H1 (cell line): Measurements from ENCODE around the gene KIAA0586. TPM values are rescaled to one million over a fixed set of nuclear protein-coding genes. Genes with fewer than 3 reads are reported as not detected.

Source experiments
- CTCF ChIA-PET: fragments of 300-600 bp; sonication (Branson Sonifier 250); formaldehyde crosslinking; loops from one replicate; lab custom pipeline; 2021; ENCODE audit not compliant: partially characterized antibody; lab: Charles Lee
- POLR2A ChIA-PET: fragments of 300-600 bp; sonication (Branson Sonifier 250); formaldehyde crosslinking; loops from one replicate; lab custom pipeline; 2021; ENCODE audit warnings: inconsistent platforms; ENCODE audit not compliant: partially characterized antibody; lab: Charles Lee
- DNase-seq, 2 experiments: peaks; one replicate each; pipeline versions ENCODE4 v3.0.0 to v3.0.0-alpha.2; 2010 to 2022; ENCODE audit warnings: low spot score in 2 of 2, low read depth in 1 of 2, mixed read lengths in 1 of 2
- FAIRE-seq: peaks from 2 replicates; lab custom pipeline; 2011; peaks lifted over from hg19 to GRCh38; lab: Jason Lieb, UNC
- H2AFZ ChIP-seq: 2 replicates; pipeline ENCODE4 v1.8.1; 2012; ENCODE audit warnings: low read length, inconsistent platforms
- H2AK5ac ChIP-seq: 2 replicates; pipeline ENCODE4 v1.6.1; 2013; ENCODE audit warnings: low read depth, low read length
- H2BK120ac ChIP-seq: replicated peaks from 2 replicates; pipeline ENCODE3; 2013; ENCODE audit warnings: low read depth, low read length, inconsistent platforms
- H2BK12ac ChIP-seq: 2 replicates; pipeline ENCODE4 v1.6.1; 2013; ENCODE audit warnings: low read depth, low read length
- H2BK15ac ChIP-seq: 2 replicates; pipeline ENCODE4 v1.6.1; 2013; ENCODE audit warnings: low read length
- H2BK20ac ChIP-seq: 2 replicates; pipeline ENCODE4 v1.6.1; 2013; ENCODE audit warnings: low read length
- H2BK5ac ChIP-seq: 2 replicates; pipeline ENCODE4 v1.6.1; 2013; ENCODE audit warnings: low read depth, low read length
- H3K14ac ChIP-seq: 2 replicates; pipeline ENCODE4 v1.6.1; 2013; ENCODE audit warnings: inconsistent platforms; ENCODE audit not compliant: insufficient read length
- H3K18ac ChIP-seq: 2 replicates; pipeline ENCODE4 v1.6.1; 2013; ENCODE audit warnings: low read length; ENCODE audit errors: extremely low read depth
- H3K23ac ChIP-seq: 2 replicates; pipeline ENCODE4 v1.6.1; 2013; ENCODE audit warnings: inconsistent platforms; ENCODE audit not compliant: insufficient read length
- H3K23me2 ChIP-seq: 2 replicates; pipeline ENCODE4 v1.6.1; 2013; ENCODE audit warnings: low read depth, low read length
- H3K27ac ChIP-seq: 2 replicates; pipeline ENCODE4 v1.6.1; 2011; ENCODE audit warnings: low read depth, low read length, inconsistent platforms
- H3K27me3 ChIP-seq, 4 experiments: replicated peaks in 1 of 4; 1 replicate in 1 of 4; 2 replicates in 3 of 4; pipeline versions ENCODE4 v1.6.1 to v1.8.1; 2011 to 2013; ENCODE audit warnings: low read length in 3 of 4, mild to moderate bottlenecking in 3 of 4, inconsistent platforms in 2 of 4, mixed read lengths in 2 of 4, moderate library complexity in 1 of 4; ENCODE audit not compliant: control insufficient read depth in 3 of 4, insufficient read depth in 3 of 4; ENCODE audit errors: extremely low read depth in 1 of 4
- H3K36me3 ChIP-seq, 4 experiments: 2 replicates each; pipeline versions ENCODE4 v1.6.1 to v1.8.1; 2011 to 2013; ENCODE audit warnings: mild to moderate bottlenecking in 4 of 4, low read length in 3 of 4, moderate library complexity in 2 of 4, control low read depth in 1 of 4, inconsistent platforms in 1 of 4; ENCODE audit not compliant: insufficient read depth in 4 of 4, control insufficient read depth in 2 of 4
- H3K4ac ChIP-seq: replicated peaks from 2 replicates; pipeline ENCODE3; 2013; ENCODE audit warnings: low read length, low read depth, mixed read lengths, inconsistent platforms; ENCODE audit not compliant: insufficient read length
- H3K4me1 ChIP-seq, 4 experiments: replicated peaks in 1 of 4; 1 replicate in 1 of 4; 2 replicates in 3 of 4; pipeline versions ENCODE4 v1.6.1 to v1.8.1; 2011 to 2013; ENCODE audit warnings: low read length in 3 of 4, inconsistent platforms in 2 of 4, mixed read lengths in 1 of 4; ENCODE audit not compliant: insufficient read depth in 4 of 4, control insufficient read depth in 3 of 4
- H3K4me2 ChIP-seq, 2 experiments: 2 replicates each; pipeline versions ENCODE4 v1.6.1 to v1.8.1; 2011 to 2013; ENCODE audit warnings: low read depth in 2 of 2, low read length in 2 of 2, control low read depth in 1 of 2, inconsistent platforms in 1 of 2, mild to moderate bottlenecking in 1 of 2; ENCODE audit not compliant: insufficient read depth in 1 of 2
- H3K4me3 ChIP-seq, 4 experiments: fragments of 200-600, 300-600 bp in 1 of 4; sonication (generic), shearing (Covaris generic), sonication (Bioruptor Twin) in 1 of 4; 2 replicates each; pipeline versions ENCODE4 v1.5.1 to v1.8.1; 2011 to 2016; ENCODE audit warnings: low read length in 4 of 4, low read depth in 3 of 4, control low read depth in 2 of 4, inconsistent platforms in 2 of 4, mild to moderate bottlenecking in 2 of 4, mixed read lengths in 1 of 4, moderate library complexity in 1 of 4; ENCODE audit not compliant: insufficient read depth in 2 of 4; ENCODE audit errors: extremely low read depth in 1 of 4
- H3K56ac ChIP-seq: replicated peaks from 2 replicates; pipeline ENCODE3; 2013; ENCODE audit warnings: low read depth, mild to moderate bottlenecking, mixed read lengths, low read length, inconsistent platforms; ENCODE audit not compliant: insufficient read length
- H3K79me1 ChIP-seq: 2 replicates; pipeline ENCODE4 v1.6.1; 2013; ENCODE audit warnings: low read depth, low read length, control low read depth
- H3K79me2 ChIP-seq, 2 experiments: 2 replicates each; pipeline versions ENCODE4 v1.6.1 to v1.8.1; 2012 to 2013; ENCODE audit warnings: low read length in 2 of 2, mild to moderate bottlenecking in 2 of 2, inconsistent platforms in 1 of 2; ENCODE audit not compliant: insufficient read depth in 2 of 2, control insufficient read depth in 1 of 2
- H3K9ac ChIP-seq, 4 experiments: replicated peaks in 1 of 4; 1 replicate in 1 of 4; 2 replicates in 3 of 4; pipeline versions ENCODE4 v1.6.1 to v1.8.1; 2011 to 2013; ENCODE audit warnings: low read depth in 3 of 4, low read length in 3 of 4, control low read depth in 2 of 4, mild to moderate bottlenecking in 2 of 4, moderate library complexity in 2 of 4, inconsistent platforms in 1 of 4; ENCODE audit errors: extremely low read depth in 1 of 4
- H3K9me3 ChIP-seq, 2 experiments: 2 replicates each; pipeline versions ENCODE4 v1.6.1 to v1.8.1; 2012 to 2013; ENCODE audit warnings: mild to moderate bottlenecking in 2 of 2, moderate library complexity in 2 of 2, control low read depth in 1 of 2, inconsistent platforms in 1 of 2, low read depth in 1 of 2, low read length in 1 of 2, mixed read lengths in 1 of 2; ENCODE audit not compliant: insufficient read depth in 2 of 2
- H4K20me1 ChIP-seq, 2 experiments: replicated peaks in 1 of 2; 2 replicates each; pipeline versions ENCODE3 to v1.8.1; 2011 to 2013; ENCODE audit warnings: inconsistent platforms in 2 of 2, low read length in 2 of 2, mild to moderate bottlenecking in 1 of 2; ENCODE audit not compliant: insufficient read depth in 2 of 2, control insufficient read depth in 1 of 2
- H4K5ac ChIP-seq: 2 replicates; pipeline ENCODE4 v1.6.1; 2013; ENCODE audit warnings: low read length, low read depth, mixed read lengths, inconsistent platforms; ENCODE audit not compliant: insufficient read length
- H4K8ac ChIP-seq: 2 replicates; pipeline ENCODE4 v1.8.0; 2013; ENCODE audit warnings: mild to moderate bottlenecking, moderate library complexity, low read length, inconsistent platforms; ENCODE audit not compliant: insufficient read depth; ENCODE audit errors: extremely low read depth
- H4K91ac ChIP-seq: replicated peaks from 2 replicates; pipeline ENCODE3; 2013; ENCODE audit warnings: low read length, mixed read lengths, inconsistent platforms; ENCODE audit not compliant: insufficient read length
- CHD2 ChIP-seq: IDR thresholded peaks from 2 replicates; pipeline ENCODE4 v1.6.1; 2012; ENCODE audit warnings: low read length, improper control_type of control experiment
- EGR1 ChIP-seq: IDR thresholded peaks from 2 replicates; pipeline ENCODE4 v1.6.1; 2011; ENCODE audit warnings: low read depth, low read length, borderline replicate concordance
- HDAC6 ChIP-seq: IDR thresholded peaks from one replicate; pipeline ENCODE4 v1.7.1; 2012; ENCODE audit warnings: low read depth, mild to moderate bottlenecking, inconsistent platforms, low read length, moderate library complexity
- JUN ChIP-seq: IDR thresholded peaks from 2 replicates; pipeline ENCODE4 v1.6.1; 2011; ENCODE audit warnings: low read depth, mild to moderate bottlenecking, improper control_type of control experiment, low read length
- JUND ChIP-seq: IDR thresholded peaks from 2 replicates; pipeline ENCODE4 v1.6.1; 2011; ENCODE audit warnings: mild to moderate bottlenecking, improper control_type of control experiment, low read length
- KDM5A ChIP-seq: fragments of 200-600 bp; IDR thresholded peaks from 2 replicates; pipeline ENCODE4 v1.7.1; 2012; ENCODE audit warnings: mild to moderate bottlenecking, low read length, inconsistent platforms, mixed read lengths
- MAFK ChIP-seq: IDR thresholded peaks from 2 replicates; pipeline ENCODE4 v1.6.1; 2012; ENCODE audit warnings: low read depth, mild to moderate bottlenecking, improper control_type of control experiment, low read length
- POU5F1 ChIP-seq: IDR thresholded peaks from 2 replicates; pipeline ENCODE4 v1.6.1; 2011; ENCODE audit warnings: low read depth, mild to moderate bottlenecking, low read length, moderate library complexity
- RFX5 ChIP-seq: IDR thresholded peaks from 2 replicates; pipeline ENCODE4 v1.6.1; 2011; ENCODE audit warnings: low read depth, low read length, improper control_type of control experiment, borderline replicate concordance
- SIN3A ChIP-seq, 2 experiments: IDR thresholded peaks in 1 of 2; conservative IDR thresholded peaks in 1 of 2; 2 replicates each; pipeline ENCODE4 v1.6.1; 2011 to 2012; ENCODE audit warnings: low read length in 2 of 2, improper control_type of control experiment in 1 of 2, low read depth in 1 of 2, mild to moderate bottlenecking in 1 of 2
- TCF12 ChIP-seq: IDR thresholded peaks from 2 replicates; pipeline ENCODE4 v1.6.1; 2011; ENCODE audit warnings: low read depth, mild to moderate bottlenecking, low read length
- TEAD4 ChIP-seq: IDR thresholded peaks from 2 replicates; pipeline ENCODE4 v1.6.1; 2012; ENCODE audit warnings: low read depth, low read length, inconsistent platforms, mixed read lengths
- WGBS, 2 experiments: shearing (Covaris generic) in 1 of 2; methylation state at CpG; one replicate each; pipeline versions ENCODE4 v1.1.6 to v1.1.7; 2013 to 2015; ENCODE audit warnings: low lambda C conversion rate in 2 of 2, mixed read lengths in 2 of 2, inconsistent platforms in 1 of 2, low coverage in 1 of 2, missing lambda C conversion rate in 1 of 2; ENCODE audit not compliant: insufficient replicate concordance in 2 of 2, insufficient coverage in 1 of 2, insufficient read length in 1 of 2; ENCODE audit errors: extremely low coverage in 1 of 2, missing lambda C conversion rate in 1 of 2; 5-methylcytosine and 5-hydroxymethylcytosine counted together
- polyA plus RNA-seq, 7 experiments: library from polyadenylated mRNA; depleted of rRNA in 3 of 7; stranded (reverse) in 5 of 7; unstranded in 2 of 7; fragments of >200 nt in 5 of 7; fragments of 200-250 nt in 2 of 7; gene quantifications; 1 replicate in 5 of 7; 2 replicates in 1 of 7; 4 replicates in 1 of 7; pipeline versions ENCODE4 v1.2.1 to v1.2.3, GENCODE V29; 2011 to 2013; ENCODE audit warnings: missing spikeins in 2 of 7, mixed read lengths in 2 of 7
- total RNA-seq: library from RNA; stranded (reverse); fragmentation: NEBNext Ultra II Directional; extraction: Animal tissue kit (Norgen Biotek cat#: 25700); gene quantifications from 2 replicates; pipeline ENCODE4 v1.2.1, GENCODE V29; 2021
- TF ChIP-seq, protein P1 (sequence below): IDR thresholded peaks from 2 replicates; pipeline ENCODE4 v1.6.1; 2011; ENCODE audit warnings: low read depth, mild to moderate bottlenecking, low read length; ENCODE audit not compliant: insufficient read depth

Gene KIAA0586
- total and polyA plus RNA-seq, 2 of the 8 experiments (the other 6 are each of a cell fraction or from before 2014, with no cell fraction given), result 7.2 to 24.8 TPM

DNA sequence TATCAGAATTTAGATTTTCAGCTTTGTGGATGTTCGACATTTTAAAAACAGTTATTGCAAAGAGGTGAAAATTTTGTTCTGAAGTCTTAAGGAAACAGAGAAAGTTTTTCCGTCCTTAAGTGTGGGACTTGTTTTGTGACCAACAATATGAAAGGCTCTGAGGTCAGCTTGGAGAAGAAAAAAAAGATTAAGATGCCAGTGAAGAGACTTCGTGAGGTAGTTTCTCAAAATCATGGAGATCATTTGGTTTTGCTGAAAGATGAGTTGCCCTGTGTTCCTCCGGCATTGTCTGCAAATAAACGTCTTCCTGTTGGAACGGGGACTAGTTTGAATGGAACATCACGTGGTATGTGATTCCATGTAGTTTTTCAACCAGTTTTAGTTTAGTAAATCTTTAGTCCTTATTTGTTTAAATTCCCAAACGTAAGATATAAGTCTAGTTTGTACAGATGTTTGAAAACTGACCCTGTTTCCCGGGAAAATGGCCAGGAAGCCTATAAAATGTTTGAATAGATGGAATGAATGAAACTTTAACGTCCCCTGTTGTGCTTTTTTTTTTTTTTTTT is 682 bp downstream of the KIAA0586 start:
- no peaks in the 10 kb centered on the region; the same call in 1 of the 2 replicates for H3K79me1 ChIP-seq
- no peaks in the 10 kb centered on the region for H3K27me3 ChIP-seq
- no peak overlapping the region for H2AK5ac ChIP-seq
- H3K14ac ChIP-seq, result no peak overlapping the region
- DNase-seq (no peak), FAIRE-seq (no peak)
- H3K4me3 ChIP-seq, result peak overlapping the region; percentile 54 to 85 (median 82)
- H4K91ac ChIP-seq, result no peak overlapping the region
- no peak overlapping the region for H2BK12ac ChIP-seq
- H3K56ac ChIP-seq, result no peak overlapping the region
- peaks cover 0 to 44% of the 10 kb centered on the region in 2 experiments; a peak in 2 of 4 replicates for H3K79me2 ChIP-seq
- H2BK5ac ChIP-seq, result no peak overlapping the region
- peak overlapping the region; percentile 35 for H2AFZ ChIP-seq
- H3K36me3 ChIP-seq, result peaks cover 0 to 20% (median 2%) of the 10 kb centered on the region in 4 experiments; a peak in 5 of 8 replicates
- H3K18ac ChIP-seq, result no peak overlapping the region
- H2BK120ac ChIP-seq, result no peak overlapping the region
- CTCF ChIA-PET, result interaction anchor here (0.6 to 1.4 kb wide), 2 partner anchors 32 to 496 kb away, joined by 3 to 5 read pairs; no protein-coding TSS in a partner anchor
- no peak overlapping the region for H4K8ac ChIP-seq
- H2BK15ac ChIP-seq, result no peak overlapping the region
- H3K23me2 ChIP-seq, result no peaks in the 10 kb centered on the region; the same call in 1 of the 2 replicates
- POLR2A ChIA-PET, result interaction anchor here (1.0 to 3.2 kb wide), 7 partner anchors 15 to 209 kb away, joined by 3 to 21 read pairs (median 4); partner anchors contain the start of genes ARID4A and PSMA3
- no peak overlapping the region for H3K27ac ChIP-seq
- H3K9ac ChIP-seq, result peak overlapping the region; percentile 35 to 56 (median 42); a peak in 6 of 7 replicates
- H3K9me3 ChIP-seq, result no peaks in the 10 kb centered on the region
- H3K4me2 ChIP-seq, result peak overlapping the region; percentile 75 to 84
- 5% methylated on average over 10 of the region's 10 CpGs; no CpG with 5 or more reads in 1 of the 2 experiments for WGBS, 2 experiments
- H2BK20ac ChIP-seq, result no peak overlapping the region
- H4K5ac ChIP-seq, result no peak overlapping the region
- no peaks in the 10 kb centered on the region for H4K20me1 ChIP-seq
- no peaks in the 10 kb centered on the region for H3K4me1 ChIP-seq
- no peak overlapping the region for H3K4ac ChIP-seq
- no peak overlapping the region for H3K23ac ChIP-seq
- no peak for TF ChIP-seq HDAC6
- TF ChIP-seq KDM5A, result no peak
- TF ChIP-seq TCF12, result no peak
- TF ChIP-seq POU5F1, result no peak
- no peak for TF ChIP-seq CHD2
- no peak for TF ChIP-seq JUND
- no peak for TF ChIP-seq JUN
- TF ChIP-seq, protein P1, sequence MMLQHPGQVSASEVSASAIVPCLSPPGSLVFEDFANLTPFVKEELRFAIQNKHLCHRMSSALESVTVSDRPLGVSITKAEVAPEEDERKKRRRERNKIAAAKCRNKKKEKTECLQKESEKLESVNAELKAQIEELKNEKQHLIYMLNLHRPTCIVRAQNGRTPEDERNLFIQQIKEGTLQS, result no peak
- TF ChIP-seq EGR1, result no peak
- TF ChIP-seq MAFK, result no peak
- peak; percentile 25 to 58; a peak in 1 of 4 replicates for TF ChIP-seq SIN3A (conservative IDR thresholded peaks at IDR 0.05 in 1 of 2, IDR thresholded peaks at IDR 0.05 in 1 of 2; ENCODE audit: low read depth in 1 of 2, low read length in 2 of 2)
- TF ChIP-seq TEAD4, result no peak
- no peak for TF ChIP-seq RFX5
